ENCODE data around the gene CXorf38. TPM values are rescaled to one million over a fixed set of nuclear protein-coding genes. Genes with fewer than 3 reads are reported as not detected.

CXorf38 gene, protein sequence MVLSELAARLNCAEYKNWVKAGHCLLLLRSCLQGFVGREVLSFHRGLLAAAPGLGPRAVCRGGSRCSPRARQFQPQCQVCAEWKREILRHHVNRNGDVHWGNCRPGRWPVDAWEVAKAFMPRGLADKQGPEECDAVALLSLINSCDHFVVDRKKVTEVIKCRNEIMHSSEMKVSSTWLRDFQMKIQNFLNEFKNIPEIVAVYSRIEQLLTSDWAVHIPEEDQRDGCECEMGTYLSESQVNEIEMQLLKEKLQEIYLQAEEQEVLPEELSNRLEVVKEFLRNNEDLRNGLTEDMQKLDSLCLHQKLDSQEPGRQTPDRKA
- total RNA-seq (2014; rRNA removed; shearing (Covaris generic)) = 10.7 and 13.8 TPM in 2 replicates

DNA sequence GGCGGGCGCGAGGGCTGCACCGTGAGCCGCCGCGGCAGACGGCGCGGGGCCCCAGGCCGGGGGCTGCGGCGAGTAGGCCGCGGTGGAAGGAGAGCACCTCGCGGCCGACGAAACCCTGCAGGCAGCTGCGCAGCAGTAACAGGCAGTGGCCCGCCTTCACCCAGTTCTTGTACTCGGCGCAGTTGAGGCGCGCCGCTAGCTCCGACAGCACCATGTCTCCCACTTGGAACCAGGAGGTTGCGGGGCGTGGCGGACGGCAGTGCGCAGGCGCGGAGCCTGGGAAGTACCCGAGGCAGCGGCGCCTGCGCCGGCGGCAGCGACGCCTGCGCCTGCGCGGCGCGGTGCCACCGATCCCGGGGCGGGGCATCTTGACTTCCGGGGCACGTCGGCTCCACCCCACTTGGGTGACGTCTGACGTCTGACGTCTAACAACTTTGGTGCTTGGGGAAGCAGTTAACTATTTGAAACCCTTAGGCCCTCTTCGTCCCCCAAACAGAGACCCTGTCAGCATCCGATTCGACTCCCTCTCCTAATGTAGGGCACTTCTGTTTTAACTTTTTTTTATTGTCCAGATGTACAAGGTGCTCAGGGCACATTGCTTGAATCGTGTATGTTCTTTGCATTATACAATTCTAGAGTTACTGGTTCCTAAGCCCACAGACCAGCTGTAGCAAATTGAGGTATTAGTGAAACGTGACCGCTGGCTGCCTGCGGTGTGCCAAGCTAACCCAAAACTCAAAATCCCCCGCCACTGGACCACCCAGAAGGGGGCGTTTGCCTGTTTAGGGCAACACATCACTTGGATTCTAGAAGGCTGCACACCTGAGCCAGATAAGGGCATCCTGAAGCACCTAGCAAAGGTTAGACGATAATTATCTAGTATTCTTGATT, at the start of gene CXorf38:
CXorf38 (minus strand) TSS at position 255 of the 891 bp plus-strand sequence; CDS start at position 214, 41 bp downstream.
- peak; percentile 78 for DNase-seq (ENCODE audit: low spot score)

DNA sequence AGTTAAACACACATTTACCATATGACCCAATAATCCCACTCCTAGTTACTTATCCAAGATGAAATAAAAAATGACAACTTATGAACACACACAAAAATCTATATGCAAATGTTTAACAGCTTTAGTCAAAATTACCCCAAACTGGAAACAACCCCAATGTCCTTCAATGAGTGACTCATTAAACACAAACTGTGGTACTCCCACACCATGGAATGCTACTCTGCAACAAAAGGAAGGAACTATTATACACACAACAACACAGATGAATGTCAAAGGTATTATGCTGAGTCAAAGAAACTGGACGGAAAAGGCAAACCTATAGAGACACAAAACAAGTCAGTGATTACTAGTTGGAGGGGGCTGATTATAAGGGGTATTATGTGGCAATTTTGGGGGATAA, 47.4 kb upstream of the CXorf38 start:
- no peak for DNase-seq (ENCODE audit: low spot score)

DNA sequence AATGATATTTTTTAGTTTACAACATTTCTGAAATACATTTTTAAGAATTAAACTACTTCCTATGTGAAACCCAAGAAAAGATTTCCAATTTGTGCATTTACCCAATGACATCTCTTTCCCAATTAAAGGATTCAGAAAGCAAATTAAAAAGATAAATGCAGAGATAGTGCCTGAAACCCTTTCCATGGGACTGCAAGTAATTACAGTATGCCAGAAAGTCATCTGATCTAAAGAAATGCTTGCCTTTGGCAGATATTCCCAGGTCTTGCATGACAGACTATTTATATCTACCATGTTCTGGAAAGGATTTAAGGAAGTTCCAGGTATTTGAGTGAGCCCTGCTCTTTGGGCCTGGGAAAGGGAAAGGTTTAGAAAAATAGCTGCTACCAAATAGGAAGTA, 41.6 kb upstream of the CXorf38 start:
- no peak for DNase-seq (ENCODE audit: low spot score)

DNA sequence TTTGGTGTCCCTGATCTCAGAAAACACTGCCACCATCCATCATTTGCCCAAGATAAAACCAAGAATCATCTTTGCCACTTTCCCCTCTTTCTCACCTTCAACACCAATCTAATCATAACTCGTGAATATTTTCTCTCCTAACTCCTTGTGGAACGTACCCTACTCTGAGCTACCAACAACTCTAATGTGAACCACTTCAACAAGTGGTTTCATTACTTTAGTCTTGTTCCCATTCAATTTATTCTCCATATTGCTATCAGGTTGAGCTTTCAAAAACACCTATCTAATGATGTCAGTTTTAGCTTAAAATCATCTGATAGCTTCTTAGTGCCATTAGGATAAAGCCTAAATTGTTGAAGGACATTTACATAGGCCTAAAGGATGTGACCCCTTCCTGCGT, 39.8 kb upstream of the CXorf38 start:
- DNase-seq (ENCODE audit: low spot score) = no peak

DNA sequence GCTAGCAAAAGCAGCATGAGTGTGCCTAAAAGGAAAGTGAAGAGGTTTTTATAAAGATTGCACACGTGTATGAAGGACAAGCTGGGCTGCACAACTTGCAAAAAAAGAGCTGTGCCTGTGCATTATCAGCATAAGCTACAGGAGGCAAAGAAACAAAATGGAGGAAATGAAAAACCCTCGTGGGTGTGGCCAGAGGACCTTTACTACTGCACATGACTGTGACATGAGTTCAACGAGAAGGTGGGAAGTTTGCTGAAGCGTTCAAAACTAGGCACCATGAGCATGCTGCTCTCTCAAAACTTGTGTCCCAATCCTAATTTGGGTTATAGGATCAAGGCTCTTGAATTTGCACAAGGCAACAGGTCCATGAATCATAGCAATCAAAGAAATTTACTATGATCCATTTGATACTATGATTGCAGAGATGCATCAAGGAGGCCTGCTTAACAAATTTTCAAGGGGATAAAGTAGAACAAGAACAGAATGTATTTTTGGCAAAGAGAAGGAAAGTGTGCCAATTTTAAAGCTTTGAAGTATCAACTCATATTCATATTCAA, 38.1 kb upstream of the CXorf38 start:
- DNase-seq (ENCODE audit: low spot score) = no peak

DNA sequence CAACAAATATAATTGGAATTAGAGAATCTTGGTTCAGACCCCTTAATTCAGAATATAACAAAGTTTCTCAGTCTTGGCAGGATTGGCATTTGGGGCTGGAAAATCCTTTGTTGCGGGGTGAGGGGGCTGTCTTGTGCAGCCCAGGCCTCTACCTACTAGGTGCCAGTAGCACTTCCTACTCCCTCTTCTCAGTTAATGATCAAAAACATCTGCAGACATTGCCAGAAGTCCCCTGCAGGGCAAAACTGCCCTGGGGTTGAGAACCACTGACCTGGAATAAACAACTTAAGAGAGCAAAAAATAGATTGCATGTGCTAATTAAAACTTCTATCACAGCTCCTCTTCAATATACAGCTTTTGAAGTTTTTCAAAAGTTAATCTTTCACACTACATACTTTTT, 36.7 kb upstream of the CXorf38 start:
- no peak for DNase-seq (ENCODE audit: low spot score)

DNA sequence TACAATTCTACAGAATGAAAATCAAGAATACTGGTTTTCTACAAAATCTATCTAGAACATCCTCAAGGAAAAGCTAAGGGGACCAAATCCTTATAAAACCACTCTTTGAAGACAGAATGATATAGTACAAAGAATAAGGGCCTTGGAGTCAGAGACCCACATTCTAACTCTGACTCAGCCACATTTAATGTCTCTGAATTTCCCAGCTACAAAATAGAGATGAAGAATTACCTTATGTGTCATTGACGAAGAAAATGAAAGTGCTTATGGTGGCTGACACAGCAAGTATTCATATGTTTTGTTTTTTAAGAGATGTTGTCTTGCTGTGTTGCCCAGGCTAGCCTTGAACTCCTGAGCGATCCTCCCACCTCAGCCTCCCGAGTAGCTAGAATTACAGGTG, 35.9 kb upstream of the CXorf38 start:
- no peak for DNase-seq (ENCODE audit: low spot score)

DNA sequence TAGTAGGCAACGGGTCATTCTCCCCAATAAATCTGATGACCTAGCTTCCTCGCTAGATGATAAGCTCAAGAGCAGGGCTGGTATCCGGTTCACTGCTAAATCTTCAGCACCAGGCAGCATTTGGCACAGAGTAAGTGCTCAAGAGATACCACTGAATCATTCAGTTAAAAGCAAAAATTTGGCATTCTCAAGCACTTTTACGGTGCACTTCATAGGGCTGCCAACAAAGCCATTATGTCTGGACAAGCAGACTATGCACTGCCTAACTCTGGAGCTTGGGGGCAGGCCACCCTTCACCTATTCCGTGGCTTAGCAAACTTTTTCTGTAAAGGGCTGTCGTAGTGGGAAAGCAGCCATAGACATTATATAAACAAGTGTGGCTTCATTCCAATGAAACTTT, 23.8 kb upstream of the CXorf38 start:
- DNase-seq (ENCODE audit: low spot score) = no peak

DNA sequence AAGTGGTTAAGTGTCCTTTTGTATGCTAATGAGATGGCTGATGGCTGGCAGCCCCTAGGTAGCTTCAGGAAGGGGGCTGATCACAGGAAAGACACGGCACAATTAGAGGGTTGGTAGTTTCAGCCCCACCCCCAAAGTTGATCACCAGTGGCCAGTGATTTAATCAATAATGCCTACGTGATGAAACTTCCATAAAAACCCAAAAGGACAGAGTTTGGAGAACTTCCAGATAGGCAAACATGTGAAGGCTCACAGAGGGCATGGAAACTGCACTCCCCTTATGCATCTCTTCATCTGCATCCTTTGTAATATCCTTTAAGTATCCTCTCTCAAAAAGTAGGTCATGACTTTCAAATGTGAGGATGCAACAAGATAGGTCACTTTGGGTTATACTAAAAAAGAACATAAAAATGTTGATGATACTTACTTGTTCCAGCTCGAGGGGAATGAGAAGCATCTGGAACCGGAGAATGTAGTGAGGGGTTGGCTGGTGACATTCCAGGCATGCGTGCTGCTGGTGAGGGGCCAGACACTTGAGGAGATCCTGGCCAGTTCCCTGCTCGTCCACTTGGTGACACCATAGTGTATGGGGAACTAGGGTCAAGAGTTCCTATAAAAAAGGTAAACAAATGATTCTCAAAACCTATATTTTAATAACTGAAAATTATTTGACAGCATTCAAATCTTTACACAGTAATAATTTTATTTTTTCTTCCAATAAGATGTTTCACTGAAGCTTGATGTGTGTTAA, 16.7 kb upstream of the CXorf38 start:
- DNase-seq (ENCODE audit: low spot score) = no peak

DNA sequence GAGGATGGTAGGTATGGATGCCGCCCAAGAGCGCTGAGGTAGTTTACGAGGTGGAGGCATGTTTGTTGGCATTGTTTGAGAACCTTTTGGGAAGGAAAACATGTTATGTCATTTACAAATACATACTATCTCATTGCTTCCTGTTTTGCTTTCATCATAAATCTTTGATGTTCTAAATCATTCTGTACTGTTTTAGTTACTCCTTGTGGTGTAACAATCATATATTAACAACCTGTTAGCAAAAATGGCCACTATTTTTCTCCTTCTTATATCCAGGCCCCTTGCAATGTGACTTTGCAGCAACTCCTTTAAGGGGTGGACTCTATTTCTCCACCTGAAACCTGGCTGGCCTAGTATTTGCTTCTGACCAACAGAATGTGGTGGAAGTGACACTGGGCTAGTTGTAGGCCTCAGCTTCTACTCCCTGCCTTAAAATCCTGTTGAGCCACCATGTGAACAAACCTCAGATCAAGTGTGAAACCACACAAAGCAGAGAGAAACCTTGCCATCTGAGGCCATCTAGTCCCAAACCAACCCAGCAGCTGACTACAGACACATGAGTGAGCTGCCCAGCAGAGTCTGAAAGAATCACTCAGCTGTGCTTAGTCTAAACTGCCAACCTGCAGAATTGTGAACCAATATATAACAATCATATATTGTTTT, 15.8 kb upstream of the CXorf38 start:
- DNase-seq (ENCODE audit: low spot score) = no peak

DNA sequence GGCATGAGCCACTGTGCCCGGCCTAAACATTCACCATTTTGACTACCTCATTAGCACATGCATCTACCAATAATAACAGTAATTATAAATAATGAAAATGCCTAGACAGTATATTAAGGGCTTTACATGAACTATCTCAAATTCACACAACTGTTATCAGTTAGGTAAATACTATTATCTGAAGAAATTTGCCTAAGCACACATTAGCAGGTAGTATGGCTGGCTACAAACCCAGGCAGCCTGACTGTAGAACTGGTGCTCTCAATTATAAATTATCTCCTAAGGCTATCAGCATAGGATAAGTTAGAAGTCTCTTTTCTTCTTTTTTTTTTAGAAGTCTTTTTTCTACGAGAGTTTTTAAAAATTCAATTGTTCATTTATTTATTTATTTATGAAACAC, 14.1 kb upstream of the CXorf38 start:
- DNase-seq (ENCODE audit: low spot score) = no peak

DNA sequence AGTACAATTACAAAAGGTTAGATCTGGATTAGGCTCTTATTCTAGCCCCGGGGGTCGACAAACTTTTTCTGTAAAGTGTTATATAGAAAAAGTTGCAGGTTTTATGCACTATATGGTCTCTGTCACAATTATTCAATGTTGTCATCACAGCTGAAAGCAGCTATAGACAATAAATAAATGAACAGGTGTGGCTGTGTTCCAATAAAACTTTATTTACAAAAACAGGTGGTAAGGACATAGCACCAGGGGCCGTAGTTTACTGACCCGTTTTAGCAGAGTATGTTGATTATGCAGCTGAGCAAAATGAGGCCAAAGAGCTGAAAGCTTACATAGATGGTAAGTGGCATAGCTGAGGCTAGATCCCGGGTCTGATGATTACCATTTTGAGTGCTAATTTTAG, 13.0 kb upstream of the CXorf38 start:
- no peak for DNase-seq (ENCODE audit: low spot score)

DNA sequence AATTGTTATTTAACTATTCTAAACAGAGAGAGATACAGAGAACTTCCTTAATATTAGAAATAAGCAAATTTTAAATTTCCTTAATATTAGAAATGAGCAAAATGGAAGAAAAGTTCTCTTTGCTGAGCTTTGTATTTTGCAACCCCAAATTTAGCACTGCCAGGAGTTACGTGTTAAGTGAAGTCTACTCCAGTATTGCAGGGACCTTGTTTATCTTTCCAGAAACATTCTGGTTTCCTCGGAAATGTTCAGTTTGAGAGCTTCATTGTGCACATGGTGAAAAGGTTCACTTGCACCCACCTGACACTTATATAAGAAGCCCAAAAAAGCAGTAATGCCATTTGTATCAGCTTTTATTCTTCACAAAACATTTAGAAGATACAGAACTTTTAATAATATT, 6.2 kb upstream of the CXorf38 start:
- no peak for DNase-seq (ENCODE audit: low spot score)

DNA sequence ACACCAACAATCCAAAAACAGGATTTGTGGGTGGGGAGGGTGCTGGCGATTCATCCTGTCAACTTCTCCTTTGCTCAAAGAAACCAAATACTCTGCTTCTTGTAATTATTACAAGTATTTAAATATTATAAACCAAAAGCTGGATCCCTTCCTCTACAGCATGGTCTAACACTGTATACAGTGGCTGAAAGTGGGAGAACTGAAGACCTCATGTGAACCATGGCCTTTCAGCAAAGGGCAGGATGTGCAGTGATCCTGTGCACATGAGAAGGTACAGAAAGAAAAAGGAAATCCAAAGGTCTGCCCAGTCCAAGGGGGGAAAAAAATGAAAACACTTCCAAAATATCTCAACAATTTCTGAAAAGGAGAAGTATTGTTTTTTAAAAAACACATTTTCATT, 5.3 kb upstream of the CXorf38 start:
- no peak for DNase-seq (ENCODE audit: low spot score)

DNA sequence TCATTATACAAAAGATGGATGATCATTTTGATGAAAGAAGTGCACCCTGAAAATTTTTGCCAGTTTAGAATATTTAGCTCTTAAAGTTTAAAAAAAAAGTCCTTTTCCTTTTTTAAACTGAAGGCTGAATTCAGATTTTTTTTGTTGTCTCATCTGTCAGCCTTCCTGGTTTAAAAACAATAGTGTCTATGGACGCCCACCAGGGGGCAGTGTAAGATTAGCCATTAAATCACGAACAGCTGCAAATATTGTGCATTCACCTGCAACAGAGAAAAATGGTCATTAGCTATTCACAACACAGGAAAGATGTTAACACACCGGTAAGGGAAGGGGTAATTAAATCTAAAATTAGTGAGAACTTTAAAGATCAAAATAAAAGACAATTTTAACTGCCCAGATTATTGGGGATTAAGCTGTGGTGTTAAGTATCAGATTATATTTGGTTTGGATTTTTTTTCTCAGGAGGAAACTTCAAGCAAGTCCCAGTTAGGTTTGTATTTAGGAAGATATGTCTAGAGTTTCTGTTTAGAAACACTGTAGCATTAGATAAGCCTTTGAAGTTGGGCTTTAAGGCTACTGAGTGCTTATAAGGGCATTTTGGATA, 4.4 kb upstream of the CXorf38 start:
- peak; percentile 39 for DNase-seq (ENCODE audit: low spot score)

DNA sequence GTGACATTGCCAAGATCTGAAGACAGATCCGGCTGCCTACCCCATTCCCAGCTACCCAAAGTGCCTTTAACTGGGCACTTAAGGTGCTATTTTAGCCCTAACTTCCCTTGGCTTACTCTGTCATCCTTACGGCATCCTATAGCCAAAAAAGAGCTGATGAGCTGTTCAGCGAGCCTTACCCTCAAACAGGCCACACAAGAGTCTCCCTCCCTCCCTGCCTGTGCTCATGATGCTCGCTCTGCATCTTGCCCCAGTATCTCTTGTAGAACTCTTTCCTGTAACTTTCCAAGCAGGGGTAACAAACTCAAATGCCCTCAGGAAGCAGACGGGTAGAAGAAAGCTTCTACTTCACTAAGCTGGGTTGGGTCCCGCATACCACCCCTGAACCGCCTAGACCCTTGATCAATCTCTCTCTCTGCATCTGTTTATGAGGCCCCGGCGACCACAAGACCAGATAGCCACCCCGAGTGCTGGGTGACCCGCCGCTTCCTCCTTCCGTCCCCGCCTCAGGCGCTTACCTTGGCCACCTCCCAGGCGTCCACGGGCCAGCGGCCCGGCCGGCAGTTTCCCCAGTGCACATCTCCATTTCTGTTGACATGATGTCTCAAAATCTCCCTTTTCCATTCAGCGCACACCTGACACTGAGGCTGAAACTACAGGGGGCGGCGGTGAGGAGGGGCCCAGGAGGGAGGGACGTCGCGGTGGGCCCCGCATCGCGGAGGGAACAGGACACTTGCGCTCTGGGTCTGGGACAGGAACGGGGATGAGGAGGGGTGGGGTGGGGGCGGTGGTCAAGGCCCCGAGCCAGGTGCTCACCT, 663 bp downstream of the CXorf38 start:
- no peak for DNase-seq (ENCODE audit: low spot score)

DNA sequence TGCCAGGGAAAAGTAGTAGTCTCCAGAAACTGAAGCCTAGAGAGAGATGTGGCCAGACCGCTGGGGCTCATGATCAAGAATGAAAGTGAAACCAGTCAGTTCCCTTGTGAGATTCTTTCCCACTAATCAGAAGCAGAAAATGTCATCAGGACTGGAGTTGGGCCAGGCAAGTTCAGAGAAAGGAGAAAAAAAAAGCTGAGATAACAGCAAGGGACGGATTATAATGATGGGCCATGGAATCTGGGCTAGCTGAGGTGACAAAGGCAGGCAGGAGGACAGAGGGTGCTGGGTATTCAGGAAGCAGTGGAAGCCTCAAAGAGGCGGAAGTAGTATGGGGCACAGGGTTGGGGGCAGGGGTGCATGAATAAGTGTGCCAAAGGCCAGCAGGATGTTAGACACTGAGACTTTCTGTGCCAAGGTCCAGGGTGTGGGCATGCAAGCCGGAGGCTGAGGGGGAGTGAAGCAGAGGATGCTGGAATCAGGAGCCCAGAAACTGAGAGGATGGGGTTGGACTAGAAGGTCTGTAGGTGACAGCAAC, 2.5 kb downstream of the CXorf38 start:
- peak; percentile 84 for DNase-seq (ENCODE audit: low spot score)

DNA sequence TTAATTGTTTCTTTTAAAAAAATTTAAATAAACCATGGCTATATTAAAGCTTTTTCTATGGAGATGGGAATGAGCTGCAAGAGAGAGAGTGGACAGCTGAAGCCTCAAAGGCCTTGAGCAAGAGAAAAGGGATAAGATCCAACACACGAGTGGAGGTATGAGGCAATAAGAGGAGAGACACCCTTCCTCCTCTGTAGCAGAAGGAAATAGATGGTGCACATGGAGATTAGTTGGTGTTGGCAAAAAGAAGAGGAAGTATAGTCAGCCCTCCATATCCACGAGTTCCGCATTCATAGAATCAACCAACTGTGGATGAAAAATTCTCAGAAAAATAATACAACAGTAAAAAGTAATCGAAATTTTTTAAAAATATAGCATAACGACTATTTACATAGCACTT, 3.2 kb downstream of the CXorf38 start:
- DNase-seq (ENCODE audit: low spot score) = no peak

DNA sequence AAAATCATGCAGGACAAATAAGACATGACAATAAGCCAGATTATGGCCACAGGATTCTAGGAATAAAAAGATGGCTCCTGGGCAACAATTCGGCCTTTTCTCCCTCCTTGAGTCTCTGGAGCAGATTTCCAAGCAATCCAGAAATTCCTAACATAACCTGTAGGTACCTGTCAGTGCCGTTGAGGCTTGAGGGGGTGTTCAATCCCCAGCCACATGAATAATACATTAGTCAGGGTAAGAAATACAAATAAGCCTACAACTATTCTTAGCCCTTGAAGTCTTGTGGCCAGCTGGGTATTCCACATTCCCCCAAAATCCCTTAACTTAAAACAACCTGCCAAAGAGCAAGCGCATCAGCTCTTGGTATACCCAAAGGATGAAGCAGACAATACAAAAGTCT, 9.7 kb downstream of the CXorf38 start:
- DNase-seq (ENCODE audit: low spot score) = no peak

DNA sequence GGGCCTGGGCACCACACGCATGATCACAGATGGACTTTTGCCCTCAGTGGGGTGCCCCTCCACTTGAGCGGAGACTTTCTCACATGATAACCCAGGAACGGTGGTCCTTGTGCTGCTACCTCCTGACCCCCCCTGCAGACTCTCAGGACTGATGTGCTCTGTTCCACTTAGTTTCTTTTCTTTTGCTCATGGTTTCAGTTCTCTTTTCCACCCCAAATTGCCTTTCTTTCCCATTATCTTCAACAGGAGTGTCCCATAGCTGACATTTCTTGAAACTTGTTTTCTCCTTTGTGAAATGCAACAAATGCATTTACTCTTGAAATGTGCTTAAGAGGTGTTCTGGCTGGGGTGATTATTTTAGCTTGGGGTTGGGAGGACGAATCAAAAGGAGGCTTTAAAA, 15.2 kb downstream of the CXorf38 start:
- DNase-seq (ENCODE audit: low spot score) = no peak
